ENCODE measurements around the gene COL1A1. TPM values are rescaled to one million over a fixed set of nuclear protein-coding genes. Genes with fewer than 3 reads are reported as not detected.

Gene COL1A1
- total RNA-seq, 4 donors from 2014 or later: 14.3 to 109 (median 36.6) TPM

GRCh38 chr17:50153650-50154575 lies 47.5 kb downstream of the COL1A1 start:
- TF ChIP-seq CTCF (IDR thresholded peaks at IDR 0.05; ENCODE audit: low read depth): no peak

- TF ChIP-seq CTCF (IDR thresholded peaks at IDR 0.05; ENCODE audit: low read depth): no peak
These were observed 48.7 kb downstream of the COL1A1 start for GRCh38 chr17:50152736-50153135.

- no peak for TF ChIP-seq CTCF (IDR thresholded peaks at IDR 0.05; ENCODE audit: low read depth)
These were observed 49.4 kb downstream of the COL1A1 start for GRCh38 chr17:50151937-50152547.

GRCh38 chr17:50151041-50151936 lies 50.1 kb downstream of the COL1A1 start:
- no peak for TF ChIP-seq CTCF (IDR thresholded peaks at IDR 0.05; ENCODE audit: low read depth)

- no peak for TF ChIP-seq CTCF (IDR thresholded peaks at IDR 0.05; ENCODE audit: low read depth)
These were observed 50.9 kb downstream of the COL1A1 start, which contains the start of gene PPP1R9B for GRCh38 chr17:50150354-50151040. Gene PPP1R9B, minus strand, starts transcription at chr17:50150677. Its CDS starts 164 bp downstream, at chr17:50150513.

GRCh38 chr17:50149417-50150353 lies 51.7 kb downstream of the COL1A1 start:
- TF ChIP-seq CTCF (IDR thresholded peaks at IDR 0.05; ENCODE audit: low read depth): no peak
